ENCODE results near the gene MAP4K5.
"Not testable (repeated sequence)": the region's sequence is repeated elsewhere in the genome, so short reads cannot be mapped to it uniquely, and the experiment has no call there.

Gene MAP4K5

DNA sequence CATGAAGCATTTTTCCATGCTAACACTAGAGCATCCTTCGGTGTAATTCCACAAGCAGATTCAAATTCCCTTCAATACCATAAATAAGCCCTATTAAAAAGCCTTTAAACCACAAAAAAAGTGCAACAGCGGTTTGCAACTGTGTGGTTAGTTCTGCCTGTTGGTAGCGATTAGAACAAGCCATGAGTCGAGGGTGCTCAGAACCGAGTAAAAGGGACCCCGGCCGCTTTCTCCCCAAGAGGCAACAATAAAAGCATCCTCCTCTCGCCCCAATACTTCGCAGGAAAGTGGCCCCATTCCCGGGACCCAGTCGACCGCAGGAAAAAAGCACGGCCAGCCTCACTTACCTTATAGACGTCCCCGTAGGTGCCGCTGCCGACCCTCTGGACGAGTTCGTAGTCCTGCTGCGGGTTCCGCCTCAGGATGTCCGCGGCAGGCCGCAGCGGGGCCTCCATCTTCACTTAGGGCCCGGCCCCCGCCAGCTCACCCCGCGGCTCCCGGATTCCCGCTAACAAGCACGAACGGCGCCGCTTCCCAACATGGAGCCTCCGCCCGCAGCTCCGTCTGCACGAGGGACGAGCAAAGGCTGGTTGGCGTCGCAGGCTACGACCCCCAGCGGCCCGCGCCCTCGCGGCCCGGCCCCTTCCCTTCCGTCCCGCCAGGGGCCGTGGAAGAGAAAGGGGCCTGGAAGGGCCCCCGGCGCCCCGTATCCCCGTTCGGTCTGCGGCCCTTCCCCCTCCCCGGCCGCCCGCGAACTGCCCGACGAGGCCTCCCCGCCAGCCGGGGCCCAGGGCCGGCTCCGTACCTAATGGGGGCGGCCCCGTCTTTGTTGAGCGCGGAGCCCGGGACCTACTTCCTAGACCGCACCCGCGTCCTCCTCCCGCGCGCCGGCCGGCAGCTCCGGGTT lies 521 bp downstream of the MAP4K5 start:
- no peak for DNase-seq

DNA sequence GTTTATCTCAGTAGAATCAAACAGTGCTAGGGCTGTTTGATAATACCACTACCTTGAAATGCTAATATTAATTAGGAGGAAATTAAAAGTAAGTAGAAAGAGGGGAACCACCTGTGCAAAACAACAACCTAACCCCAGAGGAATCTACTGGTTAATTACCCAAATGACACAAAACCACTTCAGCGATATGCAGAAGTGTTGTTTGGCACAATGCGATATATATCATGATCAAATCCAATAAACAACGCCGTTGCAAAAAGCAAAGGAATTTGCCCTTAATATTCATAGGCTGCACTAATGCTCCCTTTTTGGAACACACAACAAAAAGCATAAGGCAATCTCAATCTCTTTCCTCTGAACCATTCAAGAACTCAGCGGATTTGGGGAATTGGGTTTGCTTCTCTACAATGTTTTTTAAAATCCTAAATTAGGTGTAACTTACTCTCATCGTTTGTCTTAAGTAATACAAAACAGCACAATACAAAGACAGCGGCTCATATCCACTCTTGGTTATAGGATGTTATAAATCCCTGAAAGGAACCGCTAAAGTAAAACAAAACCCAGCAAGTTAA lies 1.5 kb downstream of the MAP4K5 start:
- no peak for DNase-seq

DNA sequence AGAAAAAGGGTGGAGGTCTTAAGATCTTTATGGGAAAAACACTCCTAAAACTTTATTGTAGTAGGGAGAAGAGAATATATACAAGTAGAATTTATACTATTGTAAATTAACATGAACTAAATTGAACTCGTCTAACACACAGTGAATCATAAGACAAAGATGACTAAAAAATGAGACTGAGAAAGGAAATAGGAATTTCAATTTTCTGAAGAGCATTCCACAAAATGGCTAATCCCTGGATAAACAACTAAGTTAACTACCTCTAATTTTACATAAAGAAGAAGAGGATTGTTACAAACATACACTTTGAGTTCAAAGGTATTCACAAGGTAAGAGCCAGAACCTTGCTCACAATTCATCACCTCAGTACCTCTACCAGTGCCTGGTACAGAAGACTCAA lies 2.0 kb downstream of the MAP4K5 start:
- no peak for DNase-seq

DNA sequence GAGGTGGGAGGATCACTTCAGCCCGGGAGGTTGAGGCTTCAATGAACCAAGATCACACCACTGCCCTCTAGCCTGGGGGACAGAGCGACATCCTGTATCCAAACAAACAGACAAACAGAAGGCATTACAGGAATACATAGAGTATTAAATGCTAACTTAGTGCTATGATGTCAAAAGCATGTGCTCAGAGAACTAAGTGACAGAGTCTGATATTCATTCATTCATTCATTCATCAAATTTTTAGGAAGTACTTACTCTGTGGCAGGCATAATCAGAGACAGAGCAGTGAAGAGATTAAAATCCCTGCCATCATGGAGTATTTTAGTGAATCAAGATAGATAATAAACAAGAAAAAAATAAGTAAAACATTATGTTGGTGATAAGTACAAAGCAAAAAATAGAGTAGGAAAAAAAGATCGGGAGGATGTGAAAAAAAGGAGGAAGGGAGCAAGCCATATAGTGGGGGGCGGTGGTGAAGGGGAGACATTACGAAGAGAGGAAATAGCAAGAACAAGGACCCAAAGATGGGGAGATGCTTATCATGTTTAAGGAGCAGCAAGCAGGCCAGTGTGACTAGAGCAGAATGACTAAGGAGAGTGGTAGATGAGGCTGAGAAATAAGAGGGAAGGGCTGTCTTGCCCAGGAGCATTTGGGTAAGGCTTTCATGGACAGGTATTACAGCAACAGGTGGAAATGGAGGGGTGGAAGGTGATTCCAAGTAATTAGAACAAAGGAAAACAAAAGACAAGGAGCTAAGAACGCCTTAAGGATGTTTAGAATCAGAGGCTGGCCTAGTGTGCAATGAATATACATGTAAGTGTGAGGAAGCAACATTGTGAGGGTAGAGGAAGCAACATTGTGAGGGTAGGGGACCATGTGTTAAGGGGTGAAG lies 2.8 kb downstream of the MAP4K5 start:
- no peak for DNase-seq

DNA sequence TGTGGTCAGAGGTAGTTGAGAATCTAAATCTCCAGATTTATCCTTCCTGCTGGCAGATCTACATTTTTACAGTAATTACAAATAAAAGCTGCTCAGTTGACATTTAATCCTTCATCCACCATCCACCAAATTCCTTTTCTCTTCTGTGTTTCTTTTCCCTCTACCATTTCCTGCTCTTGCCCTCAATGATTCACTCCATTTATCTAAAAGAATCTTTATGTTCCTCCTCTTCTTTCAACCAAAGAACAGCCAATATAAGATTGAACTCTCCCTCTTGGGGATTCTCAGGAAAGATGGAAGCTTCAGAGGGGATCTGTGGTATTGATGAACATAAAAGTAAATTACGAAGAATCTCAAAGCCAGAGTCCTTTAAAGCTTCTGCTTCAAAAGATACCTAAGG lies 4.4 kb downstream of the MAP4K5 start:
- no peak for DNase-seq

DNA sequence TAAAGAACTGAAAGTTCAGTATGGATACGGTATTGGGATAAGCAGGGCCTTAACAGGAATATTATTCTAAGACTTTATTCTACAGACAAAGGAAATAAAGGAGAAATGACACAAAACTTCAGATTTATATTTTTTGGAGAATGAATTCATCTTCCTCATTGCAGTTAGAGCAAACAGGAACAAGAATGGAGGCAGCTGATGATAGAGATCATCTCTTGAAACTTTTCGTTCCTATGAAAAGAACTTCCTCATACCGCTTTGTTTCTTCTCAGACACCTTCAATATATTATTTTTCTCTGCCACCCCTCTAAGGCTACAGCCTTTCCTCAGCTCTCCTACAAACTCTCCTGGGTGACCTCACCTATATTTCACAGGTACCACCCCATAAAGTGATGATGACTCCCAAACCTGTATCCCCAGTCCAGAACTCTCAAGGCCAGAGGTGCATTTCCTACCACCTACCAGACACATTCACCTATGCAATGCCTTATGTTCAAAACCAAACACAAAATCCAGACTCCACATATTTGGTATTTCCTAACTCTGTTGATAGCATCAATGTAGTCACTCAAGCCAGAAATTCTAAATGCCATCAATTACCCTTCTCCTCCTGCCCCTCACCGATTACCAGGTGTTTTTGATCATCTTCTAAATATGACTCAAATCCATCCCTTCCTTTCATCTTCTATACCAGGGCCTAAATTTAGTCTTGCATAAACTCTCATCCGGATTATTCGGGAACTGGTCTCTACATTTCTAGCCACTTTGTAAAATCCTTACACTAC lies 7.4 kb downstream of the MAP4K5 start:
- no peak for DNase-seq

DNA sequence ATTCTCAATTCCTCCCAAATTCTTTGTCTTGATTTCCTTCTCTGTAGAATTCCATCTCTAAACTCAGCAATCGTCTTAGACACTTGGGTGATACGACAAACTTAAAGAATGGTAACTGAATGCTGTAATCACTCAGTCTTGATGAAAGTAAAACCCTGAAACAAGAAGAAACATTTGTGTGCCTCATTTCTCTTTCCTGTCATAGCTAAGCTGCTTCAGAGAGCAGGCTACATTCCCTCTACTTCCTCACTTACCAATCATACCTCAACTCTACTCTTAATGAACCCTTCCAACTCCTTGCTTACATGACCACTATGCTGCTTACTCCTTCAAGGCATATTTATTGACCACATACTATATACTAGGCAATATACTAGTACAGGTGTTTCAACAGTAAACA lies 8.3 kb downstream of the MAP4K5 start:
- DNase-seq = no peak

DNA sequence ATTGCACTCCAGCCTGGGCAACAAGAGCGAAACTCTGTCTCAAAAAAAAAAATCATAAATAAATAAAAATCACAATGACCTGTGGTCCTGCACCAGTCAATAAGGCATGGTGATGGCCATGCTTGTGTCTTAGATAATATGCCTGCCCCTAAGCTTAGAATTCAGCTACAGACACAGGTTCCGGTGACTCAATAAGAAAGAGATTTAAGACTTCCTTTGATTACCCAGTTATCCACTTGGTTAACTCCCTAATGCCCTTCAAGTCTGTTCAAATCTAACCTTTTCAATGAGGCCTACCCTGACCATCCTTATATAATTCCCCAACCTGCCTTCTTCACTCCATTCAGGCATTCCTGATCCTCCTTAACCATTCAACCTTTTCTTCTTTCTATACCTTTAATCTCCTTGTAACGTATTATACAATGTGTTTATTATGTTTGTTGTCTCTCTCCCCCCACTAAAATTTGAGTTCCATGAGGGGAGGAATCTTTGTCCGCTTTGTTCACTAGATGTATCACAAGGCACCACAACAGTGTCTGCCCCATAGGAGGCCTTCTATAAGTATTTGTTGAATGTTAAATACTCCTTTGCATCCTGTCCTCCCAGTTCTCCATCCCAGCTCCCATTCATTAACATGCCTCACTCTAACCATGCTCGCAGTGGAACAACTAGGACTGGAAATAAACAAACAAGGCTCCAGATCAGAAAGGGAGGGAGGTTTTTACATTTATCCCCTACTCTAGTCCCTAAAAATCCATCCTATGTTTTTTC lies 8.9 kb downstream of the MAP4K5 start:
- no peak for DNase-seq

DNA sequence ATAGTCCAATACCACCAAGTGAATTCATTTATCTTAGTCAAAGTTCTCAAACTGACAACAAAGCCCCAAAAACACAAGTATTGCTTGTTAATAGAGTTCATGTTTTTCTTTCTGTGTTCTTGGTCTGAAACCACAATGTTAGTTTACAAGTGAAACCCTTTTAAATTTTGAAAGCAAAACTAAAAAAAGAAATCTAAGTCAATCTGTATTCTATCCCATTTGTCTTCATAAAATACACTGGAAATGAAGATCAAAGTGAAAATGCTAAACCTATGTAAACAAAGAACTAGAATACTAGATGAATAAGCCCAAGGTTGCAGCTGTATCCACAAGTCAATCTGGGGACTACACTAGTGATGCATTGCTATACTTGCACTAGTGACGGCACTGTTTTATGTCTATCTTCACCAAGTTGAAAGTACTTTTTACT lies 10.4 kb downstream of the MAP4K5 start:
- DNase-seq = no peak

DNA sequence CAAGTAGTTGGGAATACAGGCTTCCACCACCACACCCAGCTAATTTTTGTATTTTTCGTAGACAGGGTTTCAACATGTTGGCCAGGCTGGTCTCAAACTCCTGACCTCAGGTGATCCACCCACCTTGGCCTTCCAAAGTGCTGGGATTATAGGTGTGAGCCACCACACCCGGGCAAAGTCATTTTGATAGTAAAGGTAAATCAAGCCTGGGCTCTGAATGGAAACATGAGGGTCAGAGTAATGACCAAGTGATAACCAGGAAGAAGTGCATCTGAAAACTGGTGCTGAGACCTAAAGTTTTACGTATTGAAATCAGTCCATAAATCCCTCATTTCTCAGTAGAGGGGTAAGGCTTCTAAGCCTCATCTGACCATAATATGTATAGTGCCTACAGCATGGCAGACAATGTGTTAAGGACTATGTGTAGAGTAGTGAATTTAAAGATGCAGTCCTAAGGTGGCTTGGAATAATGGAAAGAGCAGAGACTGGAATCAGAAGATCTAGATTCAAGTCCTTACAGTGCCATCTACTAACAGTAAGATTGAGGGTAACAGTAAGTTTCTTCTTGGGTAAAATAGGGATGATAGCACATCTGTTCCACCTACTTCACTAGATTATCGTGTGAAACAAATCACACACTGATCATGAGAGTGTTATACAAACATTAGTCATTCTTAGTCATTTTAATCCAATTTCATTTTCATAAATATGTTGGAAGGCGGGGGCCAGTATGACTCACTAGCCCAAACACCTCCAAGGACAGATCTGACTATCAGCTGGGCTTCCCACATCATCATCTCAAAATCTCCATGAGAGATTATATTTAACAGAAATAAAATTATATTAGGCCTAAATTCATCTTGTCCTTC lies 11.2 kb downstream of the MAP4K5 start:
- DNase-seq = no peak

DNA sequence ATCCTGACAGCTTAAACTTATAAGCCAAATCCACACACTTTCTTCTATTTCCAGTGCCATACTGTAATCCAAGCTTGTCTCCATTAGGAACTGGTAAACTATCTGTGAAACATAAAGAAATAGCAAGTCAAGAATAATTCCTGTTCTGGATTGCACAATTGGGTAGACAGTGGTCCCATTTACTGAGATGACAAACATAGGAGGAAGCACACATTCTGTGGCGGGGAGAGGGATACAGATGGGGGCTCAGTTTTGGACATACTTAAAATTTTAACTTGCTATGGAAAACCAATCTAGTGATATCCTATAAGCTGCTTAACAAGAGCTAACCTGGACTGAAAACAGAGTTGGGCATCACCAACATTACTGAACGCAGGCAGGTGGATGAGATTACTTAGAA lies 16.3 kb downstream of the MAP4K5 start:
- DNase-seq = no peak

DNA sequence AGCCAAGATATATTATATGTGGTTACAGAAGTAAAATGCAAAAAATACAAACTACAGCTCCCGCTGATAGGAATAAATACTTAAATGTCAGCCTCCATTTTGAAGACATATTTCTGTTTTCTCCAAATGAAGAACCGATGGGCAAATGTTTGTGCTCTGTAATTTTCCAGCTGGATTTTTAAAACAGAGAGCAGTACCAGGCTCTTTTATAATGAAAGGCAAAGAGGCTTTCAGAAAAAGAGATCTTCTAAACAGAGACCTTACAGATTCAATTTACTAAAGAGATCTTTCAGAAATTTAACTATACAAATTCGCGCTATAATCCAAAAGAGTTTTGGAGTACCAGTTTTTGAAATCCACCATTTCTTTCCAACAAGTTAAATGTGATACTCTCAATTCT lies 19.9 kb downstream of the MAP4K5 start:
- no peak for DNase-seq

DNA sequence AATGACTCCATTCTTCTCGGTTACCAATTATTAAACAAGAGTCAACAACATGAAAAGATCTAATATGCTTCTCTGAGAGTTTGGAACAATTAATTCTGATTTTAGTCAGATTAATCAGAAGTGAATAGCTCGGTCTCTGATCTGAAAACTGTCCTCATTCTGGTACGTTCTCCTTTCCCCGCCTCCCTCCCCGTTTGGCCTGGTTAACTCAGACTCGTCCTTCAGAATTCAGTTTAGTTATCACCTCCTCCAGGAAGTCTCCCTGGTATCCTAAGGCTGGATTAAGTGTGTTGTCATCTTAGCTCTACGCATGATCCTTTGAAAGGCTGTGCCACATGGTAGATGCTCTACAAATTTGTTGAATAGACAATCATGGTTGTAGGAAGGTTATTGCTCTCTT lies 22.2 kb downstream of the MAP4K5 start:
- DNase-seq = no peak

DNA sequence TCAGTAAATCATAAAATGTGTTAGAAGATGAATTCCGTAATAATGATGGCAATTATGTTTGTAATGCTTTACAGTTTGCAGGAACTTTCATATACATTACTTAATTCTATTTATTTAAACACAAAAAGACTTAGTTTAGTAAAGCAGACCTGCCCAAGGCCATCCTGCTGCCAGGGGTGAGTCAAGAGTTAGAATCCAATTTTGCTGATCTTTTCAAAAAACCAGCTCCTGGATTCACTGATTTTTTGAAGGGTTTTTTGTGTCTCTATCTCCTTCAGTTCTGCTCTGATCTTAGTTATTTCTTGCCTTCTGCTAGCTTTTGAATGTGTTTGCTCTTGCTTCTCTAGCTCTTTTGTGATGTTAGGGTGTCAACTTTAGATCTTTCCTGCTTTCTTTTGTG lies 25.3 kb downstream of the MAP4K5 start:
- not testable (repeated sequence) for DNase-seq

DNA sequence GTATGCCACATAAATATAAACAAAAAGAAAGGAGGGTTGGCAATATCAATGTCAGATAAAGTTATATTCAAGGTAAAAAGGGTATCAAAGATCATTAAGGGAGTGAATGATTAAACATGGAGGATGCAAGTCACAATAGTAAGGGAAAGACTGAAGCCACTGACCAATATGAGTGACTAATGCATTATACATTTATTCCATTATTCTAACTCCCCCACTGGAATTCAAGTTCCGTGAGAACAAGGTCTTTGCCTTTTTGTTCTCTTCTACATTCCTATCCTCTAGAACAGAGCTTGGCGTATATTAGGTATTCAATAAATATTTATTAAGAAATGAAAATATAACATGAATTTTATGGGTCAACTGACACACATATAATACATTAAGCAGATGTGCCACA lies 30.7 kb downstream of the MAP4K5 start:
- DNase-seq = no peak

DNA sequence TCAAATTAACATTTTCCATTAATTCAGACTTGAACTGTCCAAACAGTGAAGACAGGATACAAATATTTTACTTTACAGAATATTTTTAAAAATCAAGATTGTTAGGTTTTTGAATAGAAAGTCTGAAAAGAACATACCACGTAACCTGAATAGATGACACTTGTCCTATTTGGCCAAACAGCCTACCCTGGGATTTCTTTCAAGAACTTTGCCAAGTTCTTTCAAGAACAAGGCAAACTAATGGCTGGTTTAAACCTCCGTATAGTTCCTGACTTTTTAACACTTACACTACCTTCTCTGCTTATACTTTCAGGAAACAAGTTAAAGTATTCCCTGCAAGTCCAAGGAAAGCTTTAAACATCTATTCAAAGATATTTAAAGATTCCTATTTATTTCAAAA lies 35.0 kb downstream of the MAP4K5 start:
- no peak for DNase-seq

DNA sequence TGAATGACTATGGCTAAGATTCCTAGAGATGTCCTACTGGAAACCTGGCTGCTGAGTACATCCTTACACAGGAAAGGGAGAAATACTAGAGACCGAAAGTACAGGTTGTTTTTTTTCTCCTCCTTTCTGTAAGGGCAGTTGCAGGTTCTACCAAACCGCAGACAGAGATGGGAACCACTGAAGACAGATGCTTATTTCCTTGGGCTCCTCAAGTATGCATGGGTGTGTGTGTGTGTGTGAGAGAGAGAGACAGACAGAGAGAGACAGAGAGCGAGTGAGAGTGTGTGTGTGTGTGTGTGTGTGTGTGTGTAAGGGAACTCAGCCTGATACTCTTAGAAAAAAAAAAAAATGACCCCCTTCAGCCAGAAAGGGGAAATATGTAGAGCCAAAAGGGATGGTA lies 42.5 kb downstream of the MAP4K5 start:
- DNase-seq = no peak

DNA sequence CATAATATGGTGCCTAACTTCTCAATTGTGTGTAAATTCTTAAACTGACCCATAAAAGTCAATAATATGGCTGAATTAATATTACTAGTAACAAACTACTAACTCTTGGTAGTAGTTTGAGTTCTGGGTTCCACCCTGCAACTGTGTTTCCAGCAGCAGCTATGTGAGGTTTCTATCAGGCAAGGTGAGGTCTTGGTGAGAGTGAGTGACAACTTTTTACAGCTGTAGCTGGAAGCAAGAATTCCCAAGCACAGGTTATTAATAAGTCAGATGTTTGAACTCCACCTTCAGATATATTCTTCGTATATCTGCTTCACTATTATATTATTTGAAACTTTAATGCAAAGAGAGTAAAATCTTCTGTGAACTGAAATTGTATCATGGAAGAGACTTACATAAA lies 43.8 kb downstream of the MAP4K5 start:
- no peak for DNase-seq

DNA sequence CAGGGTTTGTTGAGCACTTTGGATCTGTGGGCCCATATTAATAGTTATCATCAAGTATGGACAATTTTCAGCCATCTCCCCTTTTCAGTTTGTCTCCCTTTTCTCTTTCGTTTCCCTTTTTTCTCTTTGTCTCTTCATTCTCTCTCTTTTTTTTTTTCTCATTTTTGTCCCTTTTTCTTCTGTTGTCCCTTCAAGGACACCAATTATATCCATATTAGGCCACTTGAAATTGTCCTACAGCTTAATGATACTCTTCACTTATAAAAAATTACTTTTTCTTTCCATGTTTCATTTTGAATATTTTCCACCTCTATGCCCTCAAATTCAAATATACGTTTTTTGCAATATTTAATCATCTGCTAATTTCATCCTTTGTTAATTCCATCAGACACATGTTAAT lies 53.3 kb downstream of the MAP4K5 start:
- DNase-seq = no peak

DNA sequence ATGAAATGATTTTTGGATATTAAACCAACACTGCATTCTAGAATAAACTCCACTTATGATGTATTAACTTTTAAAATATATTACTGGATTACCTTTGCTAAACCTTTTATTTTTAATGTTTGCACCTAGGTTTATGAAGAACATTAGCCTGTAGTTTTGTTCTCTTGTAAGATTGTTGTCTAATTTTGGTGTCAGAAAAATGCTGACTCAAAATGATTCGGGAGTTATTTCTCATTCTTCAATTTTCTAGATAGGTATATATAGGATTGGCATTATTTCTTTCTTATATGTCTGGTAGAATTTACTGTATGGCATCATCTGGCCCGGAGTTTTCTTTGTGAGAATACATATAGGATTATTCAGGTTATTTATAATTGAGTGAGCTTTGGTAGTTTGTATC lies 54.6 kb downstream of the MAP4K5 start:
- DNase-seq = no peak

DNA sequence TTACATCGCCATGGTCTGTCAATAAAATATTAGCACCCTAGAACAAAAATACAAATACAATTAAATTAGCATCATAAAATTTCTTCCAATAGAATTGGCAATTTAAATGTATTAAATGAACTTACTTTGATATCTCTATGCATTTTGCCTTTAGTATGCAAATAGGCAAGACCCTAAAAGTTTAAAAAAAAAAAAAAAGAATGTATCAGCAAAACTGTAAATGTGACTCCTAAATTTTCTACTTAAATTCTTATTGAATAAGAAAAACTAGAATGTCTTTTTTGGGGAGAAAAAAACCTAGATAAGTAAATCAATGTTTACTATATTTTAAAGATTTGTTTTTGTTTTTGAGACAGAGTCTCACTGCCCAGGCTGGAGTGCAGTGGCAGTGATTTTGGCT lies 56.2 kb downstream of the MAP4K5 start:
- no peak for DNase-seq

Measured in NCI-H774 (cell line).